Right ventricle myocardium inferior (tissue), 1 donor: ENCODE results near the gene BID. TPM values are rescaled to one million over a fixed set of nuclear protein-coding genes. Genes with fewer than 3 reads are reported as not detected.
A peak's percentile ranks its signal among the peaks of the same experiment; 100 is the strongest.

Experiments used
- ATAC-seq: fragments of 200-7000 bp; cut with Tn5 transposase; one replicate; pipeline ENCODE4 v1.9.1; 2020; ENCODE audit warnings: mild to moderate bottlenecking, moderate library complexity
- DNase-seq: peaks from one replicate; pipeline ENCODE4 v3.0.0; 2021; ENCODE audit errors: missing footprints
- intact Hi-C: fragments of 100-400 bp; cut with DNase I; formaldehyde crosslinking; loops from one replicate; pipeline ENCODE4 v1.11.0; 2022
- total RNA-seq: library from RNA; stranded (reverse); fragmentation: NEBNext Ultra II Directional; extraction: Animal tissue kit (Norgen Biotek cat#: 25700); gene quantifications from one replicate; pipeline ENCODE4 v1.2.1, GENCODE V29; 2021
- donor health status: DM: no; HTN: yes; CAD: no; lungs with severe emphysema.

The BID gene
- total RNA-seq, 1 donor from 2014 or later, result 23.2 TPM

GRCh38 chr22:17786435-17787161, 12.3 kb upstream of the BID start:
- intact Hi-C loops, result loop anchor here (5.0 kb wide), 2 partner anchors 44 to 229 kb away; no protein-coding TSS in a partner anchor
- peak; percentile 81 for DNase-seq
- peak; percentile 84 for ATAC-seq

GRCh38 chr22:17785185-17786184, 11.2 kb upstream of the BID start:
- ATAC-seq (peak; percentile 5), DNase-seq (peak; percentile 88)
- intact Hi-C loops, result loop anchor here (5.0 kb wide), 2 partner anchors 43 to 228 kb away; no protein-coding TSS in a partner anchor

- no peak for DNase-seq
- ATAC-seq, result no peak
- intact Hi-C loops, result loop anchor here (5.0 kb wide), 2 partner anchors 42 to 227 kb away; no protein-coding TSS in a partner anchor
These were observed 10.5 kb upstream of the BID start for GRCh38 chr22:17784776-17785175.

GRCh38 chr22:17783773-17784480, 9.7 kb upstream of the BID start:
- no peak for ATAC-seq
- peak; percentile 32 for DNase-seq
- intact Hi-C loops, result no loop called here

GRCh38 chr22:17783312-17783711, 9.0 kb upstream of the BID start:
- DNase-seq, result no peak
- ATAC-seq, result no peak
- intact Hi-C loops, result no loop called here

GRCh38 chr22:17782621-17783020, 8.4 kb upstream of the BID start:
- intact Hi-C loops, result no loop called here
- ATAC-seq (no peak), DNase-seq (no peak)

GRCh38 chr22:17782158-17782557, 7.9 kb upstream of the BID start:
- intact Hi-C loops, result no loop called here
- no peak for ATAC-seq
- no peak for DNase-seq

GRCh38 chr22:17781319-17782031, 7.2 kb upstream of the BID start:
- intact Hi-C loops, result no loop called here
- ATAC-seq (no peak), DNase-seq (no peak)

- ATAC-seq (no peak), DNase-seq (no peak)
- intact Hi-C loops, result no loop called here
These were observed 6.6 kb upstream of the BID start for GRCh38 chr22:17780741-17781318.

- no peak for ATAC-seq
- intact Hi-C loops, result no loop called here
- DNase-seq, result no peak
These were observed 6.0 kb upstream of the BID start for GRCh38 chr22:17780116-17780740.

- DNase-seq, result peak; percentile 25
- no peak for ATAC-seq
- intact Hi-C loops, result no loop called here
These were observed 5.2 kb upstream of the BID start for GRCh38 chr22:17779286-17780115.

- no peak for ATAC-seq
- intact Hi-C loops, result no loop called here
- DNase-seq, result no peak
These were observed 4.2 kb upstream of the BID start for GRCh38 chr22:17778412-17778976.

- no peak for ATAC-seq
- no peak for DNase-seq
- intact Hi-C loops, result no loop called here
These were observed 3.4 kb upstream of the BID start for GRCh38 chr22:17777717-17778044.

GRCh38 chr22:17777005-17777716, 2.9 kb upstream of the BID start:
- intact Hi-C loops, result no loop called here
- DNase-seq (peak; percentile 81), ATAC-seq (no peak)

- DNase-seq (peak; percentile 37), ATAC-seq (no peak)
- intact Hi-C loops, result no loop called here
These were observed 1.7 kb upstream of the BID start for GRCh38 chr22:17775781-17776465.
